HG03060 (cell line): ENCODE results near the gene SGSM2.
A peak's percentile ranks its signal among the peaks of the same experiment; 100 is the strongest.
"Not testable (repeated sequence)": the region's sequence is repeated elsewhere in the genome, so short reads cannot be mapped to it uniquely, and the experiment has no call there.

ENCODE experiments used
- ATAC-seq: cut with Tn5 transposase; IDR thresholded peaks from one replicate; pipeline ENCODE4 v1.9.1; 2021; ENCODE audit warnings: low read depth, moderate number of reproducible peaks; ENCODE audit not compliant: unreplicated experiment

The SGSM2 gene, protein sequence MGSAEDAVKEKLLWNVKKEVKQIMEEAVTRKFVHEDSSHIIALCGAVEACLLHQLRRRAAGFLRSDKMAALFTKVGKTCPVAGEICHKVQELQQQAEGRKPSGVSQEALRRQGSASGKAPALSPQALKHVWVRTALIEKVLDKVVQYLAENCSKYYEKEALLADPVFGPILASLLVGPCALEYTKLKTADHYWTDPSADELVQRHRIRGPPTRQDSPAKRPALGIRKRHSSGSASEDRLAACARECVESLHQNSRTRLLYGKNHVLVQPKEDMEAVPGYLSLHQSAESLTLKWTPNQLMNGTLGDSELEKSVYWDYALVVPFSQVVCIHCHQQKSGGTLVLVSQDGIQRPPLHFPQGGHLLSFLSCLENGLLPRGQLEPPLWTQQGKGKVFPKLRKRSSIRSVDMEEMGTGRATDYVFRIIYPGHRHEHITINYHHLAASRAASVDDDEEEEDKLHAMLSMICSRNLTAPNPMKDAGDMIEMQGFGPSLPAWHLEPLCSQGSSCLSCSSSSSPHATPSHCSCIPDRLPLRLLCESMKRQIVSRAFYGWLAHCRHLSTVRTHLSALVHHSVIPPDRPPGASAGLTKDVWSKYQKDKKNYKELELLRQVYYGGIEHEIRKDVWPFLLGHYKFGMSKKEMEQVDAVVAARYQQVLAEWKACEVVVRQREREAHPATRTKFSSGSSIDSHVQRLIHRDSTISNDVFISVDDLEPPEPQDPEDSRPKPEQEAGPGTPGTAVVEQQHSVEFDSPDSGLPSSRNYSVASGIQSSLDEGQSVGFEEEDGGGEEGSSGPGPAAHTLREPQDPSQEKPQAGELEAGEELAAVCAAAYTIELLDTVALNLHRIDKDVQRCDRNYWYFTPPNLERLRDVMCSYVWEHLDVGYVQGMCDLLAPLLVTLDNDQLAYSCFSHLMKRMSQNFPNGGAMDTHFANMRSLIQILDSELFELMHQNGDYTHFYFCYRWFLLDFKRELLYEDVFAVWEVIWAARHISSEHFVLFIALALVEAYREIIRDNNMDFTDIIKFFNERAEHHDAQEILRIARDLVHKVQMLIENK

GRCh38 chr17:2336852-2337543, at the start of gene SGSM2:
Gene SGSM2, plus strand, starts transcription at chr17:2337501. Its CDS starts 188 bp downstream, at chr17:2337689.
- ATAC-seq: no peak

GRCh38 chr17:2289878-2290478, 47.3 kb upstream of the SGSM2 start:
- ATAC-seq: no peak

DNA sequence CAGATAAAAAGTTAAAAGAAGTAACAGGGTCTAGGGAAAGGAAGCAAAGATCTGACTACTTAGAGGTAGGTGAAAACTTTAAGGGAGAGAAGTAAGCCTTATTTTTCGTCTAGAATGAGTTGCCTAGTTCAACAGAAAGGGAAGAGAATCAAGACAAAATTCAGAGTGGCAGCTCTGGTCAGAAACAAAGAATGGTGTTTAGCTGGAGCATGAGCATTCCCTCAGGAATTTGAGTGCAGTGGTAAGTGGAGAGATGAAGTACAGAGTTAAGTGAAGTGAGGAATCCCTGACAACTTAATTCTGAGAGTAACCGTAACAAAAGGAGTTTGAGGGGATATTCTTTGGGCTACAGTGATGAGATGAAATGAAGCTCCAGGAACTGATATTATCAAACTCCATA, 45.2 kb upstream of the SGSM2 start:
- no peak for ATAC-seq

DNA sequence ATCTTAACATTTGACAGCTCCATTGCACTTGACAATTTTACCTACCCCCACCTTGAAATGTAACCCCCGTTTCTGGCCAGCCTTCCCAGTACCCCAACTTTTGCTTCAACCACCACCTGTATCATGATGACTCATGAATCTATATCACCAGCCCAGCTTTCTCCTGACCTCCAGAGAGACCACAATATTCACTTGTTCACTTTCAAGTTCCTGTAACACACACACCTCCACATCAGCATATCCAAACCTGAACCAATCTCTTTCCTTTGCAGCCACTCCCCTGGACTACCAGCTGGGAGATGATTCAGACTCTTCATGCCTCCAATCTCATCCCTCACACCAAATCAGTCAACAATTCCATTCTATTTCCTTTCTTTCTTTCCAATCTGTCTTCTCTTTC, 41.7 kb upstream of the SGSM2 start:
- no peak for ATAC-seq

- ATAC-seq: no peak
Measured at GRCh38 chr17:2297023-2297422, 40.3 kb upstream of the SGSM2 start.

- ATAC-seq: no peak
Measured at GRCh38 chr17:2299136-2299535, 38.2 kb upstream of the SGSM2 start.

DNA sequence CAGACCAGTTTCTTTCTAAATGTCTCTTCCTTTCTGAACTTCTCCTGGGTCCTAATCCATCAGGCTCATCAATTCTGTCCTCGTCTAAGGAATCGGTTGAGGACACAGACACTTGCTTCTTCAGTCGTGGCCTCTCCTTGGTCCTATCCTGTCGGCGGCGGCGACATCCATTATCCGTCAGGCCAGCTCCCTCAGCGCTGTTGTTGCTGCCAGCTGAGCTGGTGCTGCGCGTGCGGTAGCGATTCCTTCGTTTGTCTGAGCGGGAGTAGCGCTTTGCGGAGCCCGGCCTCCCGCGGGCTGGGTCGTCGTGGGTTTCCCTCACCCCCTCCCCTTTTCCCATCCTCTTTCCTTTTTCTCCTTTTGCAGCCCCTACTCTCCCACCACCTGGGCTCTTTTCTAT, 37.5 kb upstream of the SGSM2 start:
- no peak for ATAC-seq

DNA sequence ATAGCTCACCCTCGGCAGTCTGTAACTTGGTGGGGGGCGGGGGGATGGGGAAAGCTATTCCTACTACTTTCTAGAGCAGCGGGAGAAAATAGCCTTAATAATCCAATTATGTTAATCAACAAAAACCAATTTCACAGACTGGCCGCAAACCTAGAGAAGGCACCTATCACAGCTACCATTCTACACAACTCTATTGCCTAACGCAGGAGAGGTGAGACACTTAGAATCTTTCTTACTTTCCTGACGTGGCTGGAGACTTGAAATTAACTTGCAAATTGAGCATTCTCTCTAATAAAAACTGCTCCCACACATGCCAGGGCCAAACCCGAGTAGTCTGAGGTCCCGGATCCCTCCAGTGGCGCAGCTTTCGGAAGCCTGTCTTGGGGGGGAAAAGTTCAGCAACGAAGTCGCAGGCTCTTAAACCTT, 34.5 kb upstream of the SGSM2 start:
- peak; percentile 9 for ATAC-seq

DNA sequence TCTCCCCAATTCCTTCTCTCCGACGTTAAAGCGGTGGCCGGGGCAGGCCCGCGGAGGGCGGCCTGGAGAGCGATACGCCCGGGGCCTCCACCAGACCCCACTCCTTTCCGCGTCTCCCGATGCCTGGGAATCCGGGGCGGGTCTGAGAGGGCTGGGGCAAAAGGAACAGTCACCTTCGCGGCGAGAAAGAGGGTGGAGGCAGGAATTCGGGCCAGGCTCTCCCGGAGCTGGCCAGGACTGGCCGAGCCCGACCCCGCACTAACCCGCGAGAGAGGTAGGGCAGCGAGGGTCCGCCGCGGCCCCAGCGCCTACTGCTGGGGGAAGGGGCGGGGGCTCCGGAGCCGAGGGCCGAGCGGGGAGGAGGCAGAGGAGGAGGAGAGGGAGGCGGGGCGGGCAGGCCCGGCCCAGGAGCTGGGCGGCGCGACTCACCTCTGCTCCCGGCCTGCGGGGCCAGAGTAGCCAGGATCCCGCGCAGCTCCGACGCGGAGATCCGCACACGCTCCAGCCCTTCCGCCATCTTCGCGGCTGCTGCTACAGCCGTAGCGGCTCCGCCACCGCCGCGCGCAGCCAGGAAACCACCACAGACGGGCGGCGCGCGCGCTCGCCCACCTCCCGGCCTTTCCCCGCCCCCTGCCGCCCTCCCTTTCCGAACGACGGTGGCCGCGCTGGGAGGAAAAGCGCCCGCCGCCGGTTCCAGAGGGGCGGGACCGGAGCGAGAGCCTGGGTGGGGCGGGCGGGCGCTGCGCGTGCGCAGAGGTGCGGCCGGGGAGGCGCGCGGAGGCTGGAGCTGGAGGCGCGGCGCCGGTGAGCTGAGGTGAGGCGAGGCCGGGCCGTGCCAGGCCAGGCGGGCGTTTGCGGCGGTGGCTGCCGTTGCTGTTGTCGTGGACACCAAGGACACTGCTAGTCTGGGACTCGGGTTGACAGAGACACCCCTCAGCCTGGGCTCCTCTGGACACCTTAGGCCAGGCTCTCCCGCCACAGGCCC, 33.8 kb upstream of the SGSM2 start, which contains the start of the genes SMG6 and SRR:
SMG6 (minus strand) TSS at position 582 of the 985 bp plus-strand sequence; CDS start at position 517, 65 bp downstream.
SRR (plus strand) TSS at position 747 of the 985 bp plus-strand sequence. CDS start 11,611 bp downstream, outside the sequence.
- ATAC-seq: peak; percentile 38

DNA sequence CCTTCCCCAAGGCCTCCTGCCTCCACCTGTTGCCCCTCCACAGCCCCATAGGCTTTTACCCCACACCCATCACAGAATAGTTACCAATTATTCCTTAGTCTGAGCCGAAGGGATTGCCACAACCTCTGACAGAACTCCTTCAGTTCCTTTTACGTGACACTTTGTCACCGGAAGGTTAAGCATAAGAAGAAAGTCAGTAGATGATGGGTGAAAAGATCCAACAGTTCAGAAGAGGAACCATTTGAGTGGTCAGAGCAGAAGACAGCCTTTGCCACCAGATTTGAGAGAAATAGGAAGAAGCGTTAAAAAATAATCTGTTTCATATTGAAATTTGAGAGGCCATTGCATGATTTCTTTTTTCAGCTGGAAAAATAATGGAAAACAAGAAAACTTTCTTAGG, 32.4 kb upstream of the SGSM2 start:
- no peak for ATAC-seq

DNA sequence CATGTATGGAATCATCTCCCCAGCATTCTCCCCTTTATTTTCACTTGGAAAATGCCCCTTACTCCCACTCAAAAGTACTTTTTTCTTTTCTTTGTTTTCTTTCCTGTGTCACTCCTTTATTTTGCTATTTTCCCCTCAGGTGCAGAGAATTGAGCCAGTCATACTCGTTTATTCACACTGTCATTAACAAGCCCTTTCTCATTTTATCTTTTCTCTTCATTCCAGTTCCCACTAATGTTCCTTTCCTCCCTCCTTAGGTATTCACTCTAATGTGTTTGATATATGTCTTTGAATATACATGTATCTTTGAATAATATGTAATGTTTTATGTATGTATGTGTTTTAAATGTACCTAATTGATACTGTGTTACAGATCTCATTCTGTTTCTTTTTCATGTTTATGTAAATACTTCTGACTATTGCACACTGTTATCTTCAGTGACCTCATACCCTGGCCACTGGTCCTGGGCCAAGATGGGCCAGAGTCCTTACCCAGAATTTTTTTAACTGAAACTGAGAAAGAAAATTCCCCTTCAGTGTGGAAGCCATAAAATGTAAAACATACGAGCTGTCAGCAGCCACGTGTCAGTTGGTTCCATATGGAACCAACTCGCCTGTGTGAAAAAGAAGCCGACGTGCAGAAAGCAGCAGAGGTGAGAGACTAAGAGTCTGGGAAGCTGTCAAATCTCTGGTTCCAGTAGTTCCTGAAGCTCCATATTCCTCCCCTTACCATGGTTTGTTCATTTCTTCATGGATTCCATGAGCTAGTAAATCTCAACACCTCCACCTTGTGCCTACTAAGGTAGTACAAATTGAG, 27.8 kb upstream of the SGSM2 start:
- no peak for ATAC-seq

GRCh38 chr17:2312736-2313135, 24.6 kb upstream of the SGSM2 start:
- ATAC-seq: no peak

GRCh38 chr17:2316916-2317205, 20.4 kb upstream of the SGSM2 start:
- ATAC-seq: not testable (repeated sequence)

GRCh38 chr17:2317796-2318195, 19.5 kb upstream of the SGSM2 start:
- ATAC-seq: no peak

- ATAC-seq: no peak
Measured at GRCh38 chr17:2319051-2319450, 18.2 kb upstream of the SGSM2 start.

GRCh38 chr17:2321399-2321798, 15.9 kb upstream of the SGSM2 start:
- ATAC-seq: no peak

- no peak for ATAC-seq
Measured at GRCh38 chr17:2323629-2324314, 13.5 kb upstream of the SGSM2 start.

DNA sequence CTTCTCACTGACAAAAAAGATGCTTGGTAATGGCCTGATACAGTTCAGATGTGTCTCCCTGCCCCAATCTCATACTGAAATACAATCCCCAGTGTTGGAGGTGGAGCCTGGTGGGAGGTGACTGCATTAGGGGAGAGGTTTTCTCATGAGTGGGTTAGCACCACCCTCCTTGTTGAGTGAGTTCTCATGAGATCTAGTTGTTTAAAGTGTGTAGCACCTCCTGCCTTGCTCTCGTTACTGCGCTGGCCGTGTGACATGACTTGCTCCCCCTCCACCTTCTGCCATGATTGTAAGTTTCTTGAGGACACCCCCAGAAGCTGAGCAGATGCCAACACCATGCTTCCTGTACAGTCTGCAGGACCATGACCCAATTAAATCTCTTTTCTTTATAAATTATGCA, 6.0 kb upstream of the SGSM2 start:
- no peak for ATAC-seq
